ENCODE data around the gene MTRR. TPM values are rescaled to one million over a fixed set of nuclear protein-coding genes. Genes with fewer than 3 reads are reported as not detected.

MTRR gene
- total RNA-seq, 2 donors from 2014 or later: 15.8 to 23.9 TPM

GRCh38 chr5:7872517-7873130 lies 3.7 kb downstream of the MTRR start:
- no peak for ATAC-seq
- Histone ChIP-seq H3K4me3 (no peak overlapping the region), H3K9me3 (no peaks in the 10 kb centered on the region), H3K36me3 (replicated peaks in 1 of 2; ENCODE audit: insufficient read depth in 1 of 2, low read depth in 2 of 2) (peaks cover 4 to 12% of the 10 kb centered on the region in 2 donors), H3K27ac (no peak overlapping the region), H3K27me3 (no peaks in the 10 kb centered on the region), H3K4me1 (peaks cover 23% of the 10 kb centered on the region)
- WGBS, 2 donors: 76 to 83% methylated on average over 4 of the region's 4 CpGs
- TF ChIP-seq POLR2A (IDR thresholded peaks at IDR 0.05) (no peak), CTCF (IDR thresholded peaks at IDR 0.05) (no peak)
- intact Hi-C loops (cut with DNase I): no loop called here
- no peak for DNase-seq

- H3K4me3 ChIP-seq: no peak overlapping the region
- H3K9me3 ChIP-seq: no peaks in the 10 kb centered on the region
- TF ChIP-seq CTCF (IDR thresholded peaks at IDR 0.05): no peak
- TF ChIP-seq POLR2A (IDR thresholded peaks at IDR 0.05): no peak
- H3K4me1 ChIP-seq: peaks cover 21% of the 10 kb centered on the region
- no peaks in the 10 kb centered on the region for H3K27me3 ChIP-seq
- DNase-seq (no peak), ATAC-seq (no peak)
- intact Hi-C loops (cut with DNase I): no loop called here
- H3K36me3 ChIP-seq (replicated peaks in 1 of 2; ENCODE audit: insufficient read depth in 1 of 2, low read depth in 2 of 2): peaks cover 4 to 12% of the 10 kb centered on the region in 2 donors
- 77 to 83% methylated on average over 9 of the region's 9 CpGs for WGBS, 2 donors
- H3K27ac ChIP-seq: no peak overlapping the region
These were observed 4.3 kb downstream of the MTRR start for GRCh38 chr5:7873216-7873615.

GRCh38 chr5:7874639-7875038 lies 5.7 kb downstream of the MTRR start:
- 94 to 100% methylated on average over 2 of the region's 2 CpGs for WGBS, 2 donors
- H3K4me1 ChIP-seq: peaks cover 31% of the 10 kb centered on the region

GRCh38 chr5:7875151-7875550 lies 6.2 kb downstream of the MTRR start:
- Histone ChIP-seq H3K27me3 (no peaks in the 10 kb centered on the region), H3K36me3 (replicated peaks in 1 of 2; ENCODE audit: insufficient read depth in 1 of 2, low read depth in 2 of 2) (peaks cover 4 to 12% of the 10 kb centered on the region in 2 donors), H3K9me3 (no peaks in the 10 kb centered on the region), H3K27ac (no peak overlapping the region), H3K4me1 (peaks cover 28% of the 10 kb centered on the region), H3K4me3 (no peak overlapping the region)
- intact Hi-C loops (cut with DNase I): no loop called here
- ATAC-seq (no peak), DNase-seq (no peak)
- WGBS, 2 donors: 92 to 94% methylated on average over 4 of the region's 4 CpGs
- TF ChIP-seq CTCF (IDR thresholded peaks at IDR 0.05): no peak
- no peak for TF ChIP-seq POLR2A (IDR thresholded peaks at IDR 0.05)

More at GRCh38 chr5:7874639-7875038, 5.7 kb downstream of the MTRR start:
- no peaks in the 10 kb centered on the region for H3K27me3 ChIP-seq
- TF ChIP-seq CTCF (IDR thresholded peaks at IDR 0.05) (no peak), POLR2A (IDR thresholded peaks at IDR 0.05) (no peak)
- H3K9me3 ChIP-seq: no peaks in the 10 kb centered on the region
- intact Hi-C loops (cut with DNase I): no loop called here
- ATAC-seq (no peak), DNase-seq (no peak)
- no peak overlapping the region for H3K27ac ChIP-seq
- H3K36me3 ChIP-seq (replicated peaks in 1 of 2; ENCODE audit: insufficient read depth in 1 of 2, low read depth in 2 of 2): peaks cover 4 to 12% of the 10 kb centered on the region in 2 donors
- no peak overlapping the region for H3K4me3 ChIP-seq

- no peak overlapping the region for H3K27ac ChIP-seq
- intact Hi-C loops (cut with DNase I): no loop called here
- peaks cover 4 to 13% of the 10 kb centered on the region in 2 donors for H3K36me3 ChIP-seq (replicated peaks in 1 of 2; ENCODE audit: insufficient read depth in 1 of 2, low read depth in 2 of 2)
- H3K27me3 ChIP-seq: no peaks in the 10 kb centered on the region
- DNase-seq: no peak
- H3K4me1 ChIP-seq: peaks cover 11% of the 10 kb centered on the region
- no peak for ATAC-seq
- H3K9me3 ChIP-seq: no peaks in the 10 kb centered on the region
- 66 to 85% methylated on average over 3 of the region's 3 CpGs for WGBS, 2 donors
- no peak overlapping the region for H3K4me3 ChIP-seq
- no peak for TF ChIP-seq CTCF (IDR thresholded peaks at IDR 0.05)
- no peak for TF ChIP-seq POLR2A (IDR thresholded peaks at IDR 0.05)
These were observed 7.9 kb downstream of the MTRR start for GRCh38 chr5:7876867-7877266.

Measured in body of pancreas (tissue), 4 donors.